ENCODE data around the gene OBP2B. TPM values are rescaled to one million over a fixed set of nuclear protein-coding genes. Genes with fewer than 3 reads are reported as not detected.

Gene OBP2B
- total RNA-seq, 1 experiment from 2014 or later: not detected

DNA sequence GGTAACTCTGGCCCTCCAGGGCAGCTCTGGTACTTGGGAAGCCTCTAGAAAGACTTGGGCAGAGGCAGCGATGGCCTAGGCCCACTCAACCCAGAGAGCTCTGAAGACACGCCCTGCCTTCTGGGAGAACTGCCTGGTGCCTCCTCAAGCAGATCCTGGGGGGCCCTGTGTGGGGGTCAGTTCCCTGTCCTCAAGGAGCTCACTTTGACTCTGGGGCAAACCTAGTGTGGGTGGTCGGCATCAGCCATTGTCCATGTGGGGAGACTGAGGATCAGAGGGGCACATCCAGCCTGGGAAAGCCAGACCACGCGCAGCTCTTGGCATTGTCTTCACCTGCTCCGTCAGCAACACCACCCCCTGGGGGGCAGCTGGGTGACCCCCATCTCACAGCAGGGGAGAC lies 37.9 kb upstream of the OBP2B start:
- in situ Hi-C loops (cut with HindIII; ENCODE audit: low pct_unique_long_range_greater_than_20kb, low sequenced_read_pairs) (no loop called here), intact Hi-C loops (cut with micrococcal nuclease; ENCODE audit: unreplicated experiment) (no loop called here)
- Histone ChIP-seq H3K27ac (ENCODE audit: low read length) (no peak overlapping the region), H3K4me1 (ENCODE audit: control insufficient read depth, insufficient read depth, low read length) (no peaks in the 10 kb centered on the region), H3K4me3 (ENCODE audit: low read depth in 2 of 2, low read length in 2 of 2) (no peak overlapping the region), H3K9me3 (ENCODE audit: control insufficient read depth, insufficient read depth, low read depth, low read length) (no peaks in the 10 kb centered on the region), H3K36me3 (ENCODE audit: control insufficient read depth, insufficient read depth, low read length) (no peaks in the 10 kb centered on the region), H3K27me3 (ENCODE audit: control insufficient read depth, insufficient read depth, low read length) (no peaks in the 10 kb centered on the region)
- CTCF ChIA-PET: no interaction called here
- TF ChIP-seq SIN3A (IDR thresholded peaks at IDR 0.05; ENCODE audit: borderline replicate concordance, insufficient read depth, low read depth, low read length): no peak
- TF ChIP-seq, protein P1, sequence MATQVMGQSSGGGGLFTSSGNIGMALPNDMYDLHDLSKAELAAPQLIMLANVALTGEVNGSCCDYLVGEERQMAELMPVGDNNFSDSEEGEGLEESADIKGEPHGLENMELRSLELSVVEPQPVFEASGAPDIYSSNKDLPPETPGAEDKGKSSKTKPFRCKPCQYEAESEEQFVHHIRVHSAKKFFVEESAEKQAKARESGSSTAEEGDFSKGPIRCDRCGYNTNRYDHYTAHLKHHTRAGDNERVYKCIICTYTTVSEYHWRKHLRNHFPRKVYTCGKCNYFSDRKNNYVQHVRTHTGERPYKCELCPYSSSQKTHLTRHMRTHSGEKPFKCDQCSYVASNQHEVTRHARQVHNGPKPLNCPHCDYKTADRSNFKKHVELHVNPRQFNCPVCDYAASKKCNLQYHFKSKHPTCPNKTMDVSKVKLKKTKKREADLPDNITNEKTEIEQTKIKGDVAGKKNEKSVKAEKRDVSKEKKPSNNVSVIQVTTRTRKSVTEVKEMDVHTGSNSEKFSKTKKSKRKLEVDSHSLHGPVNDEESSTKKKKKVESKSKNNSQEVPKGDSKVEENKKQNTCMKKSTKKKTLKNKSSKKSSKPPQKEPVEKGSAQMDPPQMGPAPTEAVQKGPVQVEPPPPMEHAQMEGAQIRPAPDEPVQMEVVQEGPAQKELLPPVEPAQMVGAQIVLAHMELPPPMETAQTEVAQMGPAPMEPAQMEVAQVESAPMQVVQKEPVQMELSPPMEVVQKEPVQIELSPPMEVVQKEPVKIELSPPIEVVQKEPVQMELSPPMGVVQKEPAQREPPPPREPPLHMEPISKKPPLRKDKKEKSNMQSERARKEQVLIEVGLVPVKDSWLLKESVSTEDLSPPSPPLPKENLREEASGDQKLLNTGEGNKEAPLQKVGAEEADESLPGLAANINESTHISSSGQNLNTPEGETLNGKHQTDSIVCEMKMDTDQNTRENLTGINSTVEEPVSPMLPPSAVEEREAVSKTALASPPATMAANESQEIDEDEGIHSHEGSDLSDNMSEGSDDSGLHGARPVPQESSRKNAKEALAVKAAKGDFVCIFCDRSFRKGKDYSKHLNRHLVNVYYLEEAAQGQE (IDR thresholded peaks at IDR 0.05; ENCODE audit: insufficient read depth in 1 of 2, low read depth in 2 of 2, low read length in 1 of 2): no peak
- no peak for TF ChIP-seq POLR2AphosphoS5 (IDR thresholded peaks at IDR 0.05; ENCODE audit: low read depth, low read length)
- TF ChIP-seq, protein P2, sequence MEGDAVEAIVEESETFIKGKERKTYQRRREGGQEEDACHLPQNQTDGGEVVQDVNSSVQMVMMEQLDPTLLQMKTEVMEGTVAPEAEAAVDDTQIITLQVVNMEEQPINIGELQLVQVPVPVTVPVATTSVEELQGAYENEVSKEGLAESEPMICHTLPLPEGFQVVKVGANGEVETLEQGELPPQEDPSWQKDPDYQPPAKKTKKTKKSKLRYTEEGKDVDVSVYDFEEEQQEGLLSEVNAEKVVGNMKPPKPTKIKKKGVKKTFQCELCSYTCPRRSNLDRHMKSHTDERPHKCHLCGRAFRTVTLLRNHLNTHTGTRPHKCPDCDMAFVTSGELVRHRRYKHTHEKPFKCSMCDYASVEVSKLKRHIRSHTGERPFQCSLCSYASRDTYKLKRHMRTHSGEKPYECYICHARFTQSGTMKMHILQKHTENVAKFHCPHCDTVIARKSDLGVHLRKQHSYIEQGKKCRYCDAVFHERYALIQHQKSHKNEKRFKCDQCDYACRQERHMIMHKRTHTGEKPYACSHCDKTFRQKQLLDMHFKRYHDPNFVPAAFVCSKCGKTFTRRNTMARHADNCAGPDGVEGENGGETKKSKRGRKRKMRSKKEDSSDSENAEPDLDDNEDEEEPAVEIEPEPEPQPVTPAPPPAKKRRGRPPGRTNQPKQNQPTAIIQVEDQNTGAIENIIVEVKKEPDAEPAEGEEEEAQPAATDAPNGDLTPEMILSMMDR (IDR thresholded peaks at IDR 0.05): no peak
- TF ChIP-seq TCF7L2 (IDR thresholded peaks at IDR 0.05; ENCODE audit: low read depth, low read length): no peak
- no TSS peak for BruUV-seq (replicated peaks)
- no peak for DNase-seq (ENCODE audit: low read depth, low spot score)
- ATAC-seq: no peak
- POLR2A ChIA-PET: no interaction called here

DNA sequence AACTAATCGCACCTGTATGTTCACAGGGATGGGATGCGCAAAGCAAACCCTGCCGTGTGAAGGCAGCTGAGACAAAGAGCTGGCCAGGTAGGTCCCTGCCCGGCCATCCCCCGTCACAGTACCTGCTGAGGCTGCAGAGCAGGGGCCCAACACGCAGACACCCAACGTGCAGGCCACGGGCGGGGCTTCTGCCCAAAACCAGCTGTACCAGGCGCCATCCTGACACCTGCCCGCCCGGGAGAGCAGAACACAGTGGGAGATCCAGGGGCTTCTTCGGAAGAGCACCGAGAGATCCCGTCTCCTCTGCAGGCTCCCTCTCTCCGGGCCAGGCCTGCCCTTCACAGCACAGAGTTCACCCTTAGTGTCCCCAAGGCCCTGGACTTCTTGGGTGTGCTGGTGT lies 37.5 kb upstream of the OBP2B start:
- no peak overlapping the region for H3K27ac ChIP-seq (ENCODE audit: low read length)
- H3K36me3 ChIP-seq (ENCODE audit: control insufficient read depth, insufficient read depth, low read length): no peaks in the 10 kb centered on the region
- no TSS peak for BruUV-seq (replicated peaks)
- intact Hi-C loops (cut with micrococcal nuclease; ENCODE audit: unreplicated experiment) (no loop called here), in situ Hi-C loops (cut with HindIII; ENCODE audit: low pct_unique_long_range_greater_than_20kb, low sequenced_read_pairs) (no loop called here)
- H3K27me3 ChIP-seq (ENCODE audit: control insufficient read depth, insufficient read depth, low read length): no peaks in the 10 kb centered on the region
- H3K4me3 ChIP-seq (ENCODE audit: low read depth in 2 of 2, low read length in 2 of 2): no peak overlapping the region
- POLR2A ChIA-PET: no interaction called here
- no peak for DNase-seq (ENCODE audit: low read depth, low spot score)
- CTCF ChIA-PET: no interaction called here
- no peaks in the 10 kb centered on the region for H3K4me1 ChIP-seq (ENCODE audit: control insufficient read depth, insufficient read depth, low read length)
- no peak for ATAC-seq
- TF ChIP-seq POLR2AphosphoS5 (IDR thresholded peaks at IDR 0.05; ENCODE audit: low read depth, low read length) (no peak), SIN3A (IDR thresholded peaks at IDR 0.05; ENCODE audit: borderline replicate concordance, insufficient read depth, low read depth, low read length) (no peak), TCF7L2 (IDR thresholded peaks at IDR 0.05; ENCODE audit: low read depth, low read length) (no peak)
- TF ChIP-seq, protein P2 (IDR thresholded peaks at IDR 0.05): no peak
- TF ChIP-seq, protein P1 (IDR thresholded peaks at IDR 0.05; ENCODE audit: insufficient read depth in 1 of 2, low read depth in 2 of 2, low read length in 1 of 2): no peak
- H3K9me3 ChIP-seq (ENCODE audit: control insufficient read depth, insufficient read depth, low read depth, low read length): no peaks in the 10 kb centered on the region

All from Panc1 (cell line).